T-cell (primary cell): ENCODE results near the gene KAZALD1. TPM values are rescaled to one million over a fixed set of nuclear protein-coding genes. Genes with fewer than 3 reads are reported as not detected.

Experiments used
- ATAC-seq, 4 experiments: fragments of 200-7000 bp in 3 of 4; fragments of 150-1000 bp in 1 of 4; cut with Tn5 transposase; replicated peaks in 1 of 4; 1 replicate in 3 of 4; 2 replicates in 1 of 4; pipeline ENCODE4 v1.10.0; 2021; ENCODE audit warnings: moderate library complexity in 3 of 4, mild to moderate bottlenecking in 2 of 4, moderate number of reproducible peaks in 1 of 4
- CTCF ChIA-PET, 2 donors: fragments of 300-600 bp; sonication (Branson Sonifier 250); formaldehyde crosslinking; loops; one replicate each; lab custom pipeline; 2022; ENCODE audit warnings: antibody characterized with exemption in 2 of 2; lab: Charles Lee
- POLR2A ChIA-PET, 2 donors: fragments of 300-600 bp; sonication (Branson Sonifier 250); formaldehyde crosslinking; loops; one replicate each; lab custom pipeline; 2022; ENCODE audit warnings: antibody characterized with exemption in 2 of 2; lab: Charles Lee
- DNase-seq, 35 experiments: peaks; one replicate each; pipeline versions ENCODE4 v3.0.0 to v3.0.0-alpha.2; 2013 to 2023
- H3K27ac ChIP-seq: one replicate; pipeline ENCODE4 v1.5.1; 2013; ENCODE audit warnings: low read length
- H3K27me3 ChIP-seq, 2 experiments: replicated peaks in 1 of 2; 1 replicate in 1 of 2; 2 replicates in 1 of 2; pipeline versions ENCODE4 v1.6.1 to v1.7.0; 2013; ENCODE audit warnings: low read length in 1 of 2, mixed read lengths in 1 of 2; ENCODE audit not compliant: control insufficient read depth in 2 of 2, insufficient read depth in 2 of 2; ENCODE audit errors: extremely low read depth in 1 of 2
- H3K36me3 ChIP-seq, 2 donors: 1 replicate in 1 of 2; 2 replicates in 1 of 2; pipeline versions ENCODE4 v1.6.1 to v1.7.0; 2013; ENCODE audit warnings: low read length in 1 of 2; ENCODE audit not compliant: control insufficient read depth in 2 of 2, insufficient read depth in 1 of 2; ENCODE audit errors: extremely low read depth in 1 of 2
- H3K4me1 ChIP-seq, 2 experiments: 1 replicate in 1 of 2; 2 replicates in 1 of 2; pipeline versions ENCODE4 v1.6.1 to v1.7.0; 2013; ENCODE audit warnings: low read length in 2 of 2, mixed read lengths in 1 of 2; ENCODE audit not compliant: insufficient read depth in 2 of 2, control insufficient read depth in 1 of 2; ENCODE audit errors: extremely low read depth in 1 of 2
- H3K4me3 ChIP-seq, 2 donors: 1 replicate in 1 of 2; 2 replicates in 1 of 2; pipeline versions ENCODE4 v1.5.1 to v1.7.0; 2013; ENCODE audit warnings: mild to moderate bottlenecking in 2 of 2, low read length in 1 of 2, moderate library complexity in 1 of 2; ENCODE audit not compliant: control insufficient read depth in 1 of 2; ENCODE audit errors: extremely low read depth in 1 of 2
- H3K9me3 ChIP-seq: 2 replicates; pipeline ENCODE4 v1.7.0; 2013
- H3K27ac Mint-ChIP-seq, 2 donors: one replicate each; pipeline ENCODE4 v1.8.0; 2020 to 2021; ENCODE audit warnings: mild to moderate bottlenecking in 2 of 2, mixed read lengths in 2 of 2
- H3K27me3 Mint-ChIP-seq, 2 donors: one replicate each; pipeline ENCODE4 v1.8.0; 2021 to 2022; ENCODE audit warnings: mixed read lengths in 2 of 2
- H3K36me3 Mint-ChIP-seq: one replicate; pipeline ENCODE4 v1.8.0; 2021; ENCODE audit warnings: mixed read lengths
- H3K4me1 Mint-ChIP-seq, 3 donors: one replicate each; pipeline ENCODE4 v1.8.0; 2020 to 2022; ENCODE audit warnings: mixed read lengths in 3 of 3, mild to moderate bottlenecking in 1 of 3
- H3K4me3 Mint-ChIP-seq, 3 donors: one replicate each; pipeline ENCODE4 v1.8.0; 2020 to 2022; ENCODE audit warnings: mild to moderate bottlenecking in 3 of 3, mixed read lengths in 3 of 3, moderate library complexity in 3 of 3
- H3K9me3 Mint-ChIP-seq, 3 donors: one replicate each; pipeline ENCODE4 v1.8.0; 2020 to 2022; ENCODE audit warnings: mixed read lengths in 3 of 3
- WGBS: methylation state at CpG from one replicate; pipeline ENCODE4 v1.1.5; 2013; ENCODE audit warnings: missing lambda C conversion rate; ENCODE audit not compliant: insufficient coverage; 5-methylcytosine and 5-hydroxymethylcytosine counted together
- total RNA-seq, 35 experiments: library from RNA in 6 of 35; stranded (reverse) in 6 of 35; fragments of 120-200 nt in 1 of 35; gene quantifications; one replicate each; pipeline versions ENCODE4 v1.2.1 to v1.2.4 and lab custom pipeline; 2013 to 2026

Gene KAZALD1
- total RNA-seq, 5 donors from 2014 or later (not counting 1 experiment from before 2014, with no cell fraction given): 0.19 to 0.29 TPM; not detected in 3

- Histone ChIP-seq H3K9me3 (no peaks in the 10 kb centered on the region), H3K27ac (no peak overlapping the region), H3K4me3 (no peak overlapping the region), H3K27me3 (peaks cover 2 to 86% of the 10 kb centered on the region in 2 experiments), H3K4me1 (peaks cover 0 to 6% of the 10 kb centered on the region in 2 experiments), H3K36me3 (no peaks in the 10 kb centered on the region)
- POLR2A ChIA-PET: interaction anchor here in 1 of 2 donors (0.6 kb wide), 1 partner anchor 241 kb away, joined by 5 read pairs; no protein-coding TSS in a partner anchor
- Mint-ChIP-seq H3K4me3 (no peak overlapping the region), H3K4me1 (peaks cover 0 to 3% (median 0%) of the 10 kb centered on the region in 3 donors), H3K36me3 (no peaks in the 10 kb centered on the region), H3K27me3 (peaks cover 54 to 72% of the 10 kb centered on the region in 2 donors), H3K9me3 (no peaks in the 10 kb centered on the region), H3K27ac (no peak overlapping the region)
- CTCF ChIA-PET: interaction anchor here (0.5 to 6.0 kb wide), 8 partner anchors 7 to 1679 kb away, joined by 3 to 93 read pairs (median 6); no protein-coding TSS in a partner anchor
- ATAC-seq (peak; percentile 80 to 98 (median 81)), DNase-seq (peak; percentile 21 to 81 (median 60))
- WGBS: 86% methylated on average over 1 of the region's 7 CpGs
These were observed 33.9 kb downstream of the KAZALD1 start for GRCh38 chr10:101095550-101096213.

GRCh38 chr10:101096378-101096777 is 34.6 kb downstream of the KAZALD1 start:
- Mint-ChIP-seq H3K27me3 (peaks cover 51 to 68% of the 10 kb centered on the region in 2 donors), H3K36me3 (no peaks in the 10 kb centered on the region), H3K9me3 (no peaks in the 10 kb centered on the region), H3K4me1 (peaks cover 0 to 3% (median 0%) of the 10 kb centered on the region in 3 donors), H3K27ac (no peak overlapping the region), H3K4me3 (no peak overlapping the region)
- ChIA-PET CTCF (interaction anchor here (0.6 to 6.0 kb wide), 6 partner anchors 8 to 211 kb away, joined by 3 to 93 read pairs (median 6); no protein-coding TSS in a partner anchor), POLR2A (interaction anchor here in 1 of 2 donors (0.6 kb wide), 2 partner anchors 58 to 240 kb away, joined by 4 to 5 read pairs; no protein-coding TSS in a partner anchor)
- ATAC-seq: no peak
- peaks cover 2 to 81% of the 10 kb centered on the region in 2 experiments for H3K27me3 ChIP-seq
- H3K27ac ChIP-seq: no peak overlapping the region
- no peaks in the 10 kb centered on the region for H3K9me3 ChIP-seq
- H3K4me1 ChIP-seq: peaks cover 0 to 6% of the 10 kb centered on the region in 2 experiments
- no peak for DNase-seq
- no peak overlapping the region for H3K4me3 ChIP-seq
- H3K36me3 ChIP-seq: no peaks in the 10 kb centered on the region
- WGBS: 84% methylated on average over 3 of the region's 4 CpGs

DNA sequence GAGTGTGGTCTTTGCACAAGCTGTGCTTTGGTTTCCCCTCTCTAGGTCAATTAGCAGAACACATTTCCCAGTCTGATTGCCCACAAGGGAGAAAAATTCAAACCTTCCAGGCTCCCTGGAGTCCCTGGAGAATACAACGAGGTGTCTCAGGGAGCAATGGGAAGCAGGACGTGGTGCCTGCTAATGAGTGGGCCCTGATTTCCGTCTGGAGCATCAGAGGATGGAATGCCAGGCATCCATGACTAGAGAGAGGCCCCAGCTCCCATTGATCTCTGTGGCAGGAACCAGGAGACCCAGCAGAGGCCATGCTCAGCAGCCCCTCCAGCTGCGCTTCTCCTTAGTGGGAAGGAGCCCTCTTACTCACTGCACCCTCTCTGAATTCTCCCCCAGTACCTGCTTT is 36.1 kb downstream of the KAZALD1 start:
- Histone ChIP-seq H3K4me1 (peaks cover 0 to 6% of the 10 kb centered on the region in 2 experiments), H3K4me3 (no peak overlapping the region), H3K27ac (no peak overlapping the region), H3K36me3 (no peaks in the 10 kb centered on the region), H3K9me3 (no peaks in the 10 kb centered on the region), H3K27me3 (peaks cover 0 to 84% of the 10 kb centered on the region in 2 experiments)
- Mint-ChIP-seq H3K27ac (no peak overlapping the region), H3K9me3 (no peaks in the 10 kb centered on the region), H3K4me1 (peaks cover 0 to 3% (median 0%) of the 10 kb centered on the region in 3 donors), H3K36me3 (no peaks in the 10 kb centered on the region), H3K4me3 (no peak overlapping the region), H3K27me3 (peaks cover 55 to 66% of the 10 kb centered on the region in 2 donors)
- ATAC-seq (no peak), DNase-seq (no peak)
- 32% methylated on average over 3 of the region's 4 CpGs for WGBS
- CTCF ChIA-PET: interaction anchor here (1.2 to 6.0 kb wide), 2 partner anchors 44 kb away, joined by 4 to 93 read pairs; no protein-coding TSS in a partner anchor
- POLR2A ChIA-PET: no interaction called here

DNA sequence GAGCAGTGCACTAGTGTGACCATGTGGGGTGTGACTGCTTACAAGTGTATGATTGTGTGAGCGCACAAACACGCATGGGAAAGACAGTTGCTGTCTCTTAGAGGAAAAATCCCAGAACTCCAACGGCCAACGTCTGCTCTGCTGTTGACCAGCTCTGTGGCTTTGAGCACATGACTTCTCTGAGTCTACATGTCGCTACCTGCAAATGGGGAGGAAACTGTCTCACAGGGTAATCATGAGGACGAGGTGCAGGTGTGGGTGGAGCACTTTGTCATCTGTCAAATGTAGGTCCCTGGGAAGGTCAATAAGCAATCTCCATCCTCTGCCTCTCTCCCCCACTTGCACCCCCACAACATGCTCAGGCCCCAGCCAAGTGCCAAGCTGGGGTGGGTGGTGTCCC is 38.1 kb downstream of the KAZALD1 start:
- no peak overlapping the region for H3K4me3 Mint-ChIP-seq
- CTCF ChIA-PET: interaction anchor here in 1 of 2 donors (1.1 kb wide), 1 partner anchor 42 kb away, joined by 4 read pairs; no protein-coding TSS in a partner anchor

GRCh38 chr10:101101372-101101881 is 39.6 kb downstream of the KAZALD1 start:
- WGBS: 79% methylated on average over 4 of the region's 4 CpGs
- ChIA-PET POLR2A (interaction anchor here in 1 of 2 donors (0.8 kb wide), 1 partner anchor 40 kb away, joined by 4 read pairs; no protein-coding TSS in a partner anchor), CTCF (interaction anchor here (0.9 to 1.6 kb wide), 5 partner anchors 40 to 58 kb away, joined by 3 to 20 read pairs (median 3); no protein-coding TSS in a partner anchor)
- Mint-ChIP-seq H3K9me3 (no peaks in the 10 kb centered on the region), H3K4me1 (no peaks in the 10 kb centered on the region), H3K27me3 (peaks cover 46 to 67% of the 10 kb centered on the region in 2 donors), H3K36me3 (no peaks in the 10 kb centered on the region), H3K27ac (no peak overlapping the region), H3K4me3 (no peak overlapping the region)
- no peaks in the 10 kb centered on the region for H3K4me1 ChIP-seq
- H3K36me3 ChIP-seq: no peaks in the 10 kb centered on the region
- DNase-seq (no peak), ATAC-seq (no peak)
- H3K27ac ChIP-seq: no peak overlapping the region
- peaks cover 0 to 69% of the 10 kb centered on the region in 2 experiments for H3K27me3 ChIP-seq
- H3K9me3 ChIP-seq: no peaks in the 10 kb centered on the region
- H3K4me3 ChIP-seq: no peak overlapping the region

More for the DNA sequence above, 38.1 kb downstream of the KAZALD1 start:
- Histone ChIP-seq H3K36me3 (no peaks in the 10 kb centered on the region), H3K9me3 (no peaks in the 10 kb centered on the region), H3K27me3 (peaks cover 0 to 71% of the 10 kb centered on the region in 2 experiments), H3K27ac (no peak overlapping the region), H3K4me1 (peaks cover 0 to 6% of the 10 kb centered on the region in 2 experiments), H3K4me3 (no peak overlapping the region)
- Mint-ChIP-seq H3K4me1 (peaks cover 0 to 3% (median 0%) of the 10 kb centered on the region in 3 donors), H3K9me3 (no peaks in the 10 kb centered on the region), H3K27me3 (peaks cover 54 to 65% of the 10 kb centered on the region in 2 donors), H3K27ac (peak overlapping the region in 1 of 2 donors; percentile 1), H3K36me3 (no peaks in the 10 kb centered on the region)
- WGBS: 68% methylated on average over 4 of the region's 6 CpGs
- DNase-seq (no peak), ATAC-seq (no peak)
- POLR2A ChIA-PET: no interaction called here

DNA sequence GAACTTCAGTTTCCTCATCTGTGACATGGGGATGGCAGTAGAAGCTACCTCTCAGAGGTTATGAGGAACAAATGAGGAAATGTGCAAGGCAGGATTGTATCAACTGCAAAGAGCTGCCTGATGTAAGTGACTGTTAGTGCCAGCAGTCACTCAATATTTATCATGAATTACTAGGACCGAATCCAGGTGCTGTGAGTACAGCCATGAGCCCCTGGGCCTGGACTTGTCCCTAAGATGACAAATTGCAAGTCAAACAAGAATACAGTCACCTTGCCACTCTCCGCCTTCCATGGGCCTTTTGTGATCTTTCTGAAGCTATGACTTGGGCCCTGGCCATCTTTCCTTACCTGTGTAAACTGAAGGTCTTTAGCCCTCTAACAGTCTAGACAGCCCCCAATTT is 41.6 kb downstream of the KAZALD1 start:
- Histone ChIP-seq H3K4me3 (no peak overlapping the region), H3K36me3 (no peaks in the 10 kb centered on the region), H3K27ac (no peak overlapping the region), H3K9me3 (no peaks in the 10 kb centered on the region), H3K4me1 (no peaks in the 10 kb centered on the region), H3K27me3 (peaks cover 0 to 66% of the 10 kb centered on the region in 2 experiments)
- DNase-seq (no peak), ATAC-seq (no peak)
- WGBS: 83% methylated on average over 1 of the region's 2 CpGs
- no peaks in the 10 kb centered on the region for H3K9me3 Mint-ChIP-seq
- ChIA-PET POLR2A (no interaction called here), CTCF (interaction anchor here in 1 of 2 donors (1.0 kb wide), 1 partner anchor 38 kb away, joined by 4 read pairs; no protein-coding TSS in a partner anchor)
- no peaks in the 10 kb centered on the region for H3K36me3 Mint-ChIP-seq
- H3K4me1 Mint-ChIP-seq: no peaks in the 10 kb centered on the region
- no peak overlapping the region for H3K27ac Mint-ChIP-seq
- no peak overlapping the region for H3K4me3 Mint-ChIP-seq
- H3K27me3 Mint-ChIP-seq: peaks cover 41 to 69% of the 10 kb centered on the region in 2 donors
